ENCODE data around the gene GALNT10. TPM values are rescaled to one million over a fixed set of nuclear protein-coding genes. Genes with fewer than 3 reads are reported as not detected.

The GALNT10 gene
- total RNA-seq, 1 experiment from 2014 or later = 27.8 TPM

DNA sequence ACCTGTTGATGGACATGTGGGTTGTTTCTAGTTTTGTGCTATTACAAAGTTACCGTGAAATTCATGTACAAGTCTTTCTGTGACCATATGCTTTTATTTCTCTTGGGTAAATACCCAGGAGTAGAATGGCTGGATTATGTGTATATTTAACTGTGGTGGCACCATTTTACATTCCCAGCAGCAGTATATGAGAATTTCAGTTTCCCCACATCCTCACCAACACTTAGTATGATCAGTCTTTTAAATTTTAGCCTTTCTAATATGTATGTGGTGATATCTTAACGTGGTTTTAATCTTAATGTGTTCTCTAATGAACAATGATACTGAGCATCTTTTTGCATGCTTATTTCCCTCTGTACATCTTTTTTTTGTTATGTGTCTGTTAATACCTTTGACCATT lies 36.6 kb downstream of the GALNT10 start:
- intact Hi-C loops (cut with micrococcal nuclease) = no loop called here
- no peak overlapping the region for H3K27ac ChIP-seq (ENCODE audit: low read depth, low read length)
- TF ChIP-seq TCF7L2 (IDR thresholded peaks at IDR 0.05; ENCODE audit: borderline replicate concordance, extremely low read depth, insufficient read depth, insufficient read length) = no peak
- no peak for TF ChIP-seq ZNF274 (IDR thresholded peaks at IDR 0.05; ENCODE audit: low read depth, low read length)
- no peak for TF ChIP-seq ELF1 (IDR thresholded peaks at IDR 0.05; ENCODE audit: borderline replicate concordance, low read depth)
- no peak for TF ChIP-seq SRF (IDR thresholded peaks at IDR 0.05; ENCODE audit: low read depth)
- TF ChIP-seq EZH2 (IDR thresholded peaks at IDR 0.05) = no peak
- H3K79me2 ChIP-seq (ENCODE audit: insufficient read depth, low read length) = no peaks in the 10 kb centered on the region
- no peaks in the 10 kb centered on the region for H3K9me2 ChIP-seq (ENCODE audit: insufficient read depth)
- no peak for DNase-seq (ENCODE audit: low read depth, low spot score)
- no TSS peak for BruUV-seq (replicated peaks)
- no peak overlapping the region for H2AFZ ChIP-seq (ENCODE audit: low read depth, low read length, poor library complexity, severe bottlenecking)
- no peak for ATAC-seq
- H3K4me2 ChIP-seq (ENCODE audit: low read length) = no peak overlapping the region
- no peaks in the 10 kb centered on the region for H4K20me1 ChIP-seq (ENCODE audit: insufficient read depth)
- H3K9ac ChIP-seq (ENCODE audit: low read length) = no peak overlapping the region
- no peaks in the 10 kb centered on the region for H3K27me3 ChIP-seq (ENCODE audit: insufficient read depth, low read length)
- H3K4me3 ChIP-seq (replicated peaks in 1 of 2; ENCODE audit: low read depth in 1 of 2, low read length in 2 of 2) = no peak overlapping the region
- ChIA-PET CTCF (no interaction called here), POLR2A (no interaction called here), RAD21 (ENCODE audit: low non-redundant PET in 1 of 2, low total read pairs in 2 of 2, uncharacterized antibody in 2 of 2, unreplicated experiment in 2 of 2) (no interaction called here)
- H3K36me3 ChIP-seq (ENCODE audit: control insufficient read depth in 1 of 2, insufficient read depth in 2 of 2, low read length in 2 of 2) = no peaks in the 10 kb centered on the region
- peaks cover 0 to 4% of the 10 kb centered on the region in 2 experiments; a peak in 2 of 4 replicates for H3K9me3 ChIP-seq (ENCODE audit: control insufficient read depth in 1 of 2, insufficient read depth in 1 of 2, low read depth in 1 of 2, low read length in 2 of 2)
- peaks cover 6 to 20% of the 10 kb centered on the region in 2 experiments for H3K4me1 ChIP-seq (ENCODE audit: control insufficient read depth in 1 of 2, insufficient read depth in 2 of 2, low read length in 2 of 2)

DNA sequence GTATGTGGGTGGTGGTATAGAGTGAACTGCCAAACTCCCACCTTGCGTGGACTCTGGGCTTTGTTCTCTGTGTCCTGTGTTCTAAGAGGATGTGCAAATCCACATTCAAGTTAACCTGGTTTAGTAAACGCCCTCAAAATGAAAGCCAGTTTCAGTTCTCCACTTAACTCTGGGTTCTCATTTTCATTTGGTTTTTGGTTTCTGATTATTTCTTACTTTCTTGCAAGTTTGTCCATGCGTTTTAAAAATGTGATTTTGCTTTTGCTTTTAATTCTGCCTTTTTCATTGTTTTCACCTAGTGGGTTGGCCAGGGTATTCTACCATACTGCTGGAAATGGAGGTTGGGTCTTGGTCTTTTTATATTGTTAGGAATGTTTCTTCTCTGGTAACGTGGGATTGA lies 38.2 kb downstream of the GALNT10 start:
- Histone ChIP-seq H3K9me2 (ENCODE audit: insufficient read depth) (no peaks in the 10 kb centered on the region), H3K27me3 (ENCODE audit: insufficient read depth, low read length) (no peaks in the 10 kb centered on the region), H3K27ac (ENCODE audit: low read depth, low read length) (no peak overlapping the region), H3K4me2 (ENCODE audit: low read length) (no peak overlapping the region), H4K20me1 (ENCODE audit: insufficient read depth) (no peaks in the 10 kb centered on the region), H3K9ac (ENCODE audit: low read length) (no peak overlapping the region), H3K4me1 (ENCODE audit: control insufficient read depth in 1 of 2, insufficient read depth in 2 of 2, low read length in 2 of 2) (peaks cover 2 to 4% of the 10 kb centered on the region in 2 experiments; a peak in 3 of 4 replicates), H2AFZ (ENCODE audit: low read depth, low read length, poor library complexity, severe bottlenecking) (no peak overlapping the region), H3K36me3 (ENCODE audit: control insufficient read depth in 1 of 2, insufficient read depth in 2 of 2, low read length in 2 of 2) (no peaks in the 10 kb centered on the region), H3K9me3 (ENCODE audit: control insufficient read depth in 1 of 2, insufficient read depth in 1 of 2, low read depth in 1 of 2, low read length in 2 of 2) (peaks cover 0 to 4% of the 10 kb centered on the region in 2 experiments; a peak in 2 of 4 replicates), H3K4me3 (replicated peaks in 1 of 2; ENCODE audit: low read depth in 1 of 2, low read length in 2 of 2) (no peak overlapping the region), H3K79me2 (ENCODE audit: insufficient read depth, low read length) (no peaks in the 10 kb centered on the region)
- ChIA-PET CTCF (no interaction called here), RAD21 (ENCODE audit: low non-redundant PET in 1 of 2, low total read pairs in 2 of 2, uncharacterized antibody in 2 of 2, unreplicated experiment in 2 of 2) (no interaction called here), POLR2A (no interaction called here)
- ATAC-seq = no peak
- intact Hi-C loops (cut with micrococcal nuclease) = no loop called here
- no TSS peak for BruUV-seq (replicated peaks)
- TF ChIP-seq EZH2phosphoT487 (IDR thresholded peaks at IDR 0.05; ENCODE audit: borderline replicate concordance) (no peak), ZNF274 (IDR thresholded peaks at IDR 0.05; ENCODE audit: low read depth, low read length) (no peak), RAD21 (IDR thresholded peaks at IDR 0.05; ENCODE audit: low read depth) (no peak), SIN3A (IDR thresholded peaks at IDR 0.05; ENCODE audit: low read depth) (no peak), JUND (IDR thresholded peaks at IDR 0.05) (no peak), SRF (IDR thresholded peaks at IDR 0.05; ENCODE audit: low read depth) (no peak), POLR2A (IDR thresholded peaks at IDR 0.05; ENCODE audit: borderline replicate concordance, extremely low read depth, insufficient read depth, insufficient read length) (no peak), ZFX (IDR thresholded peaks at IDR 0.05) (no peak), EGR1 (IDR thresholded peaks at IDR 0.05; ENCODE audit: low read depth) (no peak)
- TF ChIP-seq, protein P1, sequence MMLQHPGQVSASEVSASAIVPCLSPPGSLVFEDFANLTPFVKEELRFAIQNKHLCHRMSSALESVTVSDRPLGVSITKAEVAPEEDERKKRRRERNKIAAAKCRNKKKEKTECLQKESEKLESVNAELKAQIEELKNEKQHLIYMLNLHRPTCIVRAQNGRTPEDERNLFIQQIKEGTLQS (IDR thresholded peaks at IDR 0.05) = no peak
- TF ChIP-seq, protein P2, sequence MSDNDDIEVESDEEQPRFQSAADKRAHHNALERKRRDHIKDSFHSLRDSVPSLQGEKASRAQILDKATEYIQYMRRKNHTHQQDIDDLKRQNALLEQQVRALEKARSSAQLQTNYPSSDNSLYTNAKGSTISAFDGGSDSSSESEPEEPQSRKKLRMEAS (IDR thresholded peaks at IDR 0.05) = no peak
- DNase-seq (ENCODE audit: low read depth, low spot score) = no peak

All from HCT116 (cell line).